ES-I3 (cell line): ENCODE measurements around the gene PLEKHA7.

Experiments
- H3K36me3 ChIP-seq: 2 replicates; pipeline ENCODE4 v1.6.1; 2013; ENCODE audit warnings: mild to moderate bottlenecking, low read length, control low read depth, moderate library complexity; ENCODE audit not compliant: insufficient read depth
- H3K4me1 ChIP-seq: 2 replicates; pipeline ENCODE4 v1.6.1; 2013; ENCODE audit warnings: mild to moderate bottlenecking, control low read depth, low read length; ENCODE audit not compliant: insufficient read depth
- H3K9ac ChIP-seq: 2 replicates; pipeline ENCODE4 v1.6.1; 2013; ENCODE audit warnings: low read depth, mild to moderate bottlenecking, low read length, moderate library complexity
- H3K9me3 ChIP-seq: 2 replicates; pipeline ENCODE4 v1.6.1; 2013; ENCODE audit warnings: mild to moderate bottlenecking, low read length, moderate library complexity; ENCODE audit not compliant: control insufficient read depth, insufficient read depth

Gene PLEKHA7

GRCh38 chr11:16787035-16787742 lies 227.0 kb downstream of the PLEKHA7 start:
- H3K36me3 ChIP-seq = no peaks in the 10 kb centered on the region
- no peak overlapping the region for H3K9ac ChIP-seq
- peaks cover 4% of the 10 kb centered on the region; the same call in 1 of the 2 replicates for H3K4me1 ChIP-seq
- H3K9me3 ChIP-seq = no peaks in the 10 kb centered on the region

GRCh38 chr11:16786131-16786530 lies 228.1 kb downstream of the PLEKHA7 start:
- 0 out of 2 replicates have a peak, but pooled peaks cover 4% of the 10 kb centered on the region for H3K4me1 ChIP-seq
- H3K9me3 ChIP-seq = no peaks in the 10 kb centered on the region
- no peak overlapping the region for H3K9ac ChIP-seq
- H3K36me3 ChIP-seq = no peaks in the 10 kb centered on the region

GRCh38 chr11:16785520-16786128 lies 228.6 kb downstream of the PLEKHA7 start:
- H3K36me3 ChIP-seq = no peaks in the 10 kb centered on the region
- H3K4me1 ChIP-seq = 0 out of 2 replicates have a peak, but pooled peaks cover 4% of the 10 kb centered on the region
- H3K9ac ChIP-seq = no peak overlapping the region
- H3K9me3 ChIP-seq = no peaks in the 10 kb centered on the region

- no peaks in the 10 kb centered on the region for H3K9me3 ChIP-seq
These were observed 229.5 kb downstream of the PLEKHA7 start for GRCh38 chr11:16784666-16785065.

GRCh38 chr11:16784097-16784496 lies 230.1 kb downstream of the PLEKHA7 start:
- Histone ChIP-seq H3K9ac (no peak overlapping the region), H3K4me1 (peaks cover 11% of the 10 kb centered on the region; the same call in 1 of the 2 replicates), H3K9me3 (no peaks in the 10 kb centered on the region), H3K36me3 (no peaks in the 10 kb centered on the region)

More at GRCh38 chr11:16784666-16785065, 229.5 kb downstream of the PLEKHA7 start:
- Histone ChIP-seq H3K9ac (no peak overlapping the region), H3K4me1 (peaks cover 6% of the 10 kb centered on the region; the same call in 1 of the 2 replicates), H3K36me3 (no peaks in the 10 kb centered on the region)

- Histone ChIP-seq H3K4me1 (peaks cover 19% of the 10 kb centered on the region; the same call in 1 of the 2 replicates), H3K9me3 (no peaks in the 10 kb centered on the region), H3K36me3 (no peaks in the 10 kb centered on the region), H3K9ac (no peak overlapping the region)
These were observed 230.9 kb downstream of the PLEKHA7 start for GRCh38 chr11:16783321-16783801.

GRCh38 chr11:16781936-16782919 lies 232.0 kb downstream of the PLEKHA7 start:
- H3K9ac ChIP-seq = no peak overlapping the region
- no peaks in the 10 kb centered on the region for H3K9me3 ChIP-seq
- H3K36me3 ChIP-seq = no peaks in the 10 kb centered on the region

GRCh38 chr11:16780698-16781550 lies 233.3 kb downstream of the PLEKHA7 start:
- H3K4me1 ChIP-seq = peaks cover 18% of the 10 kb centered on the region; the same call in 1 of the 2 replicates
- no peak overlapping the region for H3K9ac ChIP-seq
- H3K9me3 ChIP-seq = no peaks in the 10 kb centered on the region
- no peaks in the 10 kb centered on the region for H3K36me3 ChIP-seq

More at GRCh38 chr11:16781936-16782919, 232.0 kb downstream of the PLEKHA7 start:
- peaks cover 18% of the 10 kb centered on the region; the same call in 1 of the 2 replicates for H3K4me1 ChIP-seq

- Histone ChIP-seq H3K9me3 (no peaks in the 10 kb centered on the region), H3K4me1 (peaks cover 21% of the 10 kb centered on the region; the same call in 1 of the 2 replicates), H3K36me3 (no peaks in the 10 kb centered on the region), H3K9ac (no peak overlapping the region)
These were observed 234.1 kb downstream of the PLEKHA7 start for GRCh38 chr11:16780146-16780545.

- Histone ChIP-seq H3K36me3 (no peaks in the 10 kb centered on the region), H3K9ac (no peak overlapping the region), H3K9me3 (no peaks in the 10 kb centered on the region), H3K4me1 (peaks cover 21% of the 10 kb centered on the region; the same call in 1 of the 2 replicates)
These were observed 234.8 kb downstream of the PLEKHA7 start for GRCh38 chr11:16779436-16779835.

- Histone ChIP-seq H3K36me3 (no peaks in the 10 kb centered on the region), H3K4me1 (peaks cover 21% of the 10 kb centered on the region; the same call in 1 of the 2 replicates), H3K9ac (no peak overlapping the region), H3K9me3 (no peaks in the 10 kb centered on the region)
These were observed 235.3 kb downstream of the PLEKHA7 start for GRCh38 chr11:16778876-16779275.

- no peaks in the 10 kb centered on the region for H3K9me3 ChIP-seq
- H3K36me3 ChIP-seq = no peaks in the 10 kb centered on the region
- H3K9ac ChIP-seq = no peak overlapping the region
- H3K4me1 ChIP-seq = peaks cover 21% of the 10 kb centered on the region; the same call in 1 of the 2 replicates
These were observed 235.9 kb downstream of the PLEKHA7 start for GRCh38 chr11:16778286-16778685.

- Histone ChIP-seq H3K9ac (no peak overlapping the region), H3K9me3 (no peaks in the 10 kb centered on the region), H3K36me3 (no peaks in the 10 kb centered on the region), H3K4me1 (peaks cover 21% of the 10 kb centered on the region; the same call in 1 of the 2 replicates)
These were observed 236.6 kb downstream of the PLEKHA7 start for GRCh38 chr11:16777613-16777975.
